B cell (primary cell): Measurements from ENCODE around the gene TNFSF8. TPM values are rescaled to one million over a fixed set of nuclear protein-coding genes. Genes with fewer than 3 reads are reported as not detected.
A peak's percentile ranks its signal among the peaks of the same experiment; 100 is the strongest.

ENCODE experiments used
- ATAC-seq: fragments of 200-7000 bp; cut with Tn5 transposase; one replicate; pipeline ENCODE4 v1.10.0; 2021; ENCODE audit warnings: low read depth, mild to moderate bottlenecking, moderate number of reproducible peaks, moderate library complexity
- CTCF ChIA-PET: fragments of 350-600 bp; sonication (Branson Sonifier 250); formaldehyde crosslinking; loops from one replicate; lab custom pipeline; 2021; ENCODE audit warnings: antibody characterized with exemption, inconsistent platforms; lab: Charles Lee
- POLR2A ChIA-PET: fragments of 350-600 bp; sonication (Branson Sonifier 250); formaldehyde crosslinking; loops from one replicate; lab custom pipeline; 2021; ENCODE audit warnings: antibody characterized with exemption; lab: Charles Lee
- DNase-seq: peaks from one replicate; pipeline ENCODE4 v3.0.0; 2013
- H2AFZ ChIP-seq: 2 replicates; pipeline ENCODE4 v1.6.1; 2012; ENCODE audit warnings: mild to moderate bottlenecking, low read depth, low read length; ENCODE audit not compliant: insufficient read depth, poor library complexity, severe bottlenecking
- H3K27ac ChIP-seq, 2 donors: 1 replicate in 1 of 2; 2 replicates in 1 of 2; pipeline ENCODE4 v1.5.1; 2012 to 2013; ENCODE audit warnings: low read length in 2 of 2, mild to moderate bottlenecking in 2 of 2, moderate library complexity in 1 of 2
- H3K27me3 ChIP-seq, 4 experiments: fragments of 200-600 bp in 1 of 4; sonication (generic) in 1 of 4; replicated peaks in 1 of 4; 1 replicate in 2 of 4; 2 replicates in 2 of 4; pipeline versions ENCODE4 v1.6.1 to v1.7.0; 2013 to 2016; ENCODE audit warnings: low read length in 3 of 4, mild to moderate bottlenecking in 2 of 4, mixed read lengths in 1 of 4, moderate library complexity in 1 of 4; ENCODE audit not compliant: insufficient read depth in 4 of 4, control insufficient read depth in 3 of 4; ENCODE audit errors: control extremely low read depth in 1 of 4
- H3K36me3 ChIP-seq, 2 experiments: replicated peaks in 1 of 2; 1 replicate in 1 of 2; 2 replicates in 1 of 2; pipeline versions ENCODE4 v1.6.1 to v1.7.1; 2013; ENCODE audit warnings: low read length in 1 of 2; ENCODE audit not compliant: insufficient read depth in 2 of 2, control insufficient read depth in 1 of 2; ENCODE audit errors: control extremely low read depth in 1 of 2, extremely low read depth in 1 of 2
- H3K4me1 ChIP-seq, 2 donors: fragments of 200-600 bp in 1 of 2; sonication (generic) in 1 of 2; 1 replicate in 1 of 2; 2 replicates in 1 of 2; pipeline versions ENCODE4 v1.5.1 to v1.6.1; 2013 to 2017; ENCODE audit warnings: low read length in 2 of 2; ENCODE audit not compliant: control insufficient read depth in 2 of 2, insufficient read depth in 2 of 2
- H3K4me2 ChIP-seq: replicated peaks from 2 replicates; pipeline ENCODE3; 2012; ENCODE audit warnings: mild to moderate bottlenecking, low read depth, low read length; ENCODE audit not compliant: poor library complexity, severe bottlenecking
- H3K4me3 ChIP-seq, 5 experiments: fragments of 200-600 bp in 1 of 5; sonication (generic) in 1 of 5; 1 replicate in 3 of 5; 2 replicates in 2 of 5; pipeline versions ENCODE4 v1.5.1 to v1.7.0; 2011 to 2016; ENCODE audit warnings: low read length in 4 of 5, mild to moderate bottlenecking in 4 of 5, low read depth in 2 of 5, control low read depth in 1 of 5, moderate library complexity in 1 of 5; ENCODE audit not compliant: insufficient read depth in 1 of 5; ENCODE audit errors: control extremely low read depth in 1 of 5, extremely low read depth in 1 of 5
- H3K79me2 ChIP-seq: fragments of 200-600 bp; sonication (generic); one replicate; pipeline ENCODE4 v1.6.0; 2016; ENCODE audit warnings: low read length; ENCODE audit not compliant: control insufficient read depth, insufficient read depth
- H3K9ac ChIP-seq: fragments of 200-600 bp; sonication (generic); 2 replicates; pipeline ENCODE4 v1.6.1; 2017; ENCODE audit warnings: mild to moderate bottlenecking, low read length, moderate library complexity
- H3K9me3 ChIP-seq, 3 donors: one replicate each; pipeline versions ENCODE4 v1.6.1 to v1.7.1; 2013; ENCODE audit warnings: low read length in 2 of 3; ENCODE audit not compliant: control insufficient read depth in 2 of 3, insufficient read depth in 1 of 3; ENCODE audit errors: control extremely low read depth in 1 of 3
- H4K20me1 ChIP-seq: 2 replicates; pipeline ENCODE4 v1.6.0; 2012; ENCODE audit warnings: mild to moderate bottlenecking, low read length; ENCODE audit not compliant: insufficient read depth, control insufficient read depth, poor library complexity, severe bottlenecking
- H3K27ac Mint-ChIP-seq: one replicate; pipeline ENCODE4 v1.8.0; 2021; ENCODE audit warnings: mixed read lengths
- H3K27me3 Mint-ChIP-seq: one replicate; pipeline ENCODE4 v1.8.0; 2021; ENCODE audit warnings: mixed read lengths
- H3K4me1 Mint-ChIP-seq: one replicate; pipeline ENCODE4 v1.8.0; 2021; ENCODE audit warnings: mixed read lengths
- H3K4me3 Mint-ChIP-seq: one replicate; pipeline ENCODE4 v1.8.0; 2021; ENCODE audit warnings: mixed read lengths
- H3K9me3 Mint-ChIP-seq: one replicate; pipeline ENCODE4 v1.8.0; 2022; ENCODE audit warnings: mixed read lengths; ENCODE audit not compliant: insufficient read depth
- CTCF ChIP-seq: fragments of 200-600 bp; IDR thresholded peaks from one replicate; pipeline ENCODE4 v1.8.0; 2022; ENCODE audit warnings: antibody characterized with exemption, mild to moderate bottlenecking
- EZH2 ChIP-seq: IDR thresholded peaks from 2 replicates; pipeline ENCODE4 v1.6.1; 2012; ENCODE audit warnings: borderline replicate concordance, low read depth, mild to moderate bottlenecking, moderate library complexity, low read length; ENCODE audit not compliant: insufficient read depth, poor library complexity, severe bottlenecking
- WGBS: methylation state at CpG from one replicate; pipeline ENCODE4 v1.1.5; 2013; ENCODE audit warnings: missing lambda C conversion rate; ENCODE audit not compliant: insufficient coverage; 5-methylcytosine and 5-hydroxymethylcytosine counted together
- intact Hi-C: fragments of 100-400 bp; cut with micrococcal nuclease; formaldehyde crosslinking; loops from one replicate; pipeline ENCODE4 v1.10.0; 2022
- polyA plus RNA-seq: library from polyadenylated mRNA; depleted of rRNA; stranded (reverse); fragments of >200 nt; gene quantifications from 2 replicates; pipeline ENCODE4 v1.2.3, GENCODE V29; 2012
- total RNA-seq, 2 donors: library from RNA; stranded (reverse); fragments of 120-200 nt in 1 of 2; gene quantifications; 1 replicate in 1 of 2; 2 replicates in 1 of 2; pipeline versions ENCODE4 v1.2.3 to v1.2.4, GENCODE V29; 2013 to 2022

The TNFSF8 gene
- total and polyA plus RNA-seq, 2 donors (not counting 1 experiment from before 2014, with no cell fraction given): 1.6 to 2.6 TPM

DNA sequence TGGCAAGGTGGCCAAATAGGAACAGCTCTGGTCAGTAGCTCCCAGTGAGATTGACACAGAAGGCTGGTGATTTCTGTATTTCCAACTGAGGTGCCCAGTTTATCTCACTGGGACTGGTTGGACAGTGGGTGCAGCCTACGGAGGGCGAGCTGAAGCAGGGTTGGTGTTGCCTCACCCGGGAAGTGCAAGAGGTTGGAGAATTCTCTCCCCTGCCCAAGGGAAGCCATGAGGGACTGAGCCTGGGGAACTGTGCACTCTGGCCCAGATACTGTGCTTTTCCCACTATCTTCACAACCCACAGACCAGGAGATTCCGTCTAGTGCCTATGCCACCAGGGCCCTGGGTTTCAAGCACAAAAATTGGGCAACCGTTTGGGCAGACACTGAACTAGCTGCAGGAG, 61.0 kb downstream of the TNFSF8 start:
- H3K27ac Mint-ChIP-seq: peak overlapping the region; percentile 37
- POLR2A ChIA-PET: no interaction called here
- Histone ChIP-seq H3K27ac (no peak overlapping the region), H3K27me3 (no peaks in the 10 kb centered on the region), H3K79me2 (no peaks in the 10 kb centered on the region), H3K9me3 (peaks cover 0 to 12% (median under 1%) of the 10 kb centered on the region in 3 donors), H2AFZ (no peak overlapping the region), H3K36me3 (no peaks in the 10 kb centered on the region), H3K4me1 (peaks cover 9 to 14% of the 10 kb centered on the region in 2 donors), H3K4me2 (no peak overlapping the region), H3K9ac (no peak overlapping the region), H4K20me1 (no peaks in the 10 kb centered on the region), H3K4me3 (no peak overlapping the region)
- ATAC-seq: no peak
- no CpG with 5 or more reads among the region's 5 CpGs for WGBS
- CTCF ChIA-PET: no interaction called here
- intact Hi-C loops: no loop called here
- H3K27me3 Mint-ChIP-seq: no peaks in the 10 kb centered on the region
- DNase-seq: no peak
- peaks cover 9% of the 10 kb centered on the region for H3K4me1 Mint-ChIP-seq
- TF ChIP-seq EZH2 (no peak), CTCF (no peak)
- no peaks in the 10 kb centered on the region for H3K9me3 Mint-ChIP-seq
- peak overlapping the region; percentile 26 for H3K4me3 Mint-ChIP-seq

- CTCF ChIA-PET: no interaction called here
- Histone ChIP-seq H3K27me3 (no peaks in the 10 kb centered on the region), H3K4me2 (no peak overlapping the region), H3K4me1 (peaks cover 9 to 17% of the 10 kb centered on the region in 2 donors), H3K4me3 (no peak overlapping the region), H3K9me3 (peaks cover 0 to 12% (median 0%) of the 10 kb centered on the region in 3 donors), H3K27ac (no peak overlapping the region), H4K20me1 (no peaks in the 10 kb centered on the region), H3K79me2 (no peaks in the 10 kb centered on the region), H3K36me3 (no peaks in the 10 kb centered on the region), H2AFZ (no peak overlapping the region), H3K9ac (no peak overlapping the region)
- H3K4me3 Mint-ChIP-seq: no peak overlapping the region
- no peak for ATAC-seq
- no peak overlapping the region for H3K27ac Mint-ChIP-seq
- WGBS: 100% methylated on average over 1 of the region's 5 CpGs
- no peaks in the 10 kb centered on the region for H3K27me3 Mint-ChIP-seq
- H3K4me1 Mint-ChIP-seq: peaks cover 13% of the 10 kb centered on the region
- intact Hi-C loops: no loop called here
- DNase-seq: no peak
- POLR2A ChIA-PET: no interaction called here
- no peaks in the 10 kb centered on the region for H3K9me3 Mint-ChIP-seq
- no peak for TF ChIP-seq EZH2
- no peak for TF ChIP-seq CTCF
Measured at GRCh38 chr9:114867327-114867726, 63.1 kb downstream of the TNFSF8 start.
